ENCODE measurements around the gene C2orf68.

The C2orf68 gene

GRCh38 chr2:85656468-85656867 lies 44.6 kb upstream of the C2orf68 start:
- no peak for TF ChIP-seq CTCF (IDR thresholded peaks at IDR 0.05; ENCODE audit: insufficient read depth, low read length, missing control alignments)
- no peak for DNase-seq (ENCODE audit: low read depth, low spot score)
- H3K4me3 ChIP-seq (ENCODE audit: low read depth, low read length): no peak overlapping the region
- POLR2A ChIA-PET: no interaction called here
- CTCF ChIA-PET: interaction anchor here (4.4 to 35.3 kb wide), 4 partner anchors 8 to 58 kb away, joined by 19 to 915 read pairs (median 139); no protein-coding TSS in a partner anchor

- CTCF ChIA-PET: interaction anchor here (4.4 to 35.3 kb wide), 4 partner anchors 8 to 59 kb away, joined by 19 to 915 read pairs (median 139); no protein-coding TSS in a partner anchor
- DNase-seq (ENCODE audit: low read depth, low spot score): no peak
- TF ChIP-seq CTCF (IDR thresholded peaks at IDR 0.05; ENCODE audit: insufficient read depth, low read length, missing control alignments): no peak
- no peak overlapping the region for H3K4me3 ChIP-seq (ENCODE audit: low read depth, low read length)
- POLR2A ChIA-PET: interaction anchor here (0.6 kb wide), 1 partner anchor 336 kb away, joined by 3 read pairs; no protein-coding TSS in a partner anchor
Observed at GRCh38 chr2:85655961-85656417, 44.1 kb upstream of the C2orf68 start.

GRCh38 chr2:85653996-85654395 lies 42.1 kb upstream of the C2orf68 start:
- H3K4me3 ChIP-seq (ENCODE audit: low read depth, low read length): no peak overlapping the region
- CTCF ChIA-PET: interaction anchor here (1.9 to 35.3 kb wide), 3 partner anchors 18 to 61 kb away, joined by 9 to 915 read pairs (median 229); no protein-coding TSS in a partner anchor
- no peak for DNase-seq (ENCODE audit: low read depth, low spot score)
- TF ChIP-seq CTCF (IDR thresholded peaks at IDR 0.05; ENCODE audit: insufficient read depth, low read length, missing control alignments): no peak
- POLR2A ChIA-PET: no interaction called here

- CTCF ChIA-PET: interaction anchor here (1.3 to 35.3 kb wide), 5 partner anchors 16 to 162 kb away, joined by 3 to 915 read pairs (median 7); no protein-coding TSS in a partner anchor
- POLR2A ChIA-PET: interaction anchor here (0.7 kb wide), 2 partner anchors 52 to 178 kb away, joined by 4 to 6 read pairs; no protein-coding TSS in a partner anchor
- no peak for TF ChIP-seq CTCF (IDR thresholded peaks at IDR 0.05; ENCODE audit: insufficient read depth, low read length, missing control alignments)
- DNase-seq (ENCODE audit: low read depth, low spot score): no peak
- no peak overlapping the region for H3K4me3 ChIP-seq (ENCODE audit: low read depth, low read length)
Observed at GRCh38 chr2:85652056-85652455, 40.2 kb upstream of the C2orf68 start.

- CTCF ChIA-PET: interaction anchor here (0.9 to 35.3 kb wide), 8 partner anchors 8 to 162 kb away, joined by 3 to 915 read pairs (median 26); no protein-coding TSS in a partner anchor
- POLR2A ChIA-PET: no interaction called here
- H3K4me3 ChIP-seq (ENCODE audit: low read depth, low read length): no peak overlapping the region
- no peak for DNase-seq (ENCODE audit: low read depth, low spot score)
- no peak for TF ChIP-seq CTCF (IDR thresholded peaks at IDR 0.05; ENCODE audit: insufficient read depth, low read length, missing control alignments)
Observed at GRCh38 chr2:85651097-85651496, 39.2 kb upstream of the C2orf68 start.

- CTCF ChIA-PET: interaction anchor here (0.7 to 35.3 kb wide), 14 partner anchors 9 to 177 kb away, joined by 3 to 915 read pairs (median 4); partner anchors contain the start of gene GNLY
- H3K4me3 ChIP-seq (ENCODE audit: low read depth, low read length): no peak overlapping the region
- no peak for DNase-seq (ENCODE audit: low read depth, low spot score)
- POLR2A ChIA-PET: no interaction called here
- no peak for TF ChIP-seq CTCF (IDR thresholded peaks at IDR 0.05; ENCODE audit: insufficient read depth, low read length, missing control alignments)
Observed at GRCh38 chr2:85650456-85650855, 38.6 kb upstream of the C2orf68 start.
